GM19468 (cell line): ENCODE measurements around the gene CAVIN3.

Source experiments
- ATAC-seq: cut with Tn5 transposase; IDR thresholded peaks from one replicate; pipeline ENCODE4 v1.9.1; 2021; ENCODE audit warnings: mild to moderate bottlenecking, moderate library complexity, moderate number of reproducible peaks; ENCODE audit not compliant: unreplicated experiment; ENCODE audit errors: extremely low read depth

CAVIN3 gene

DNA sequence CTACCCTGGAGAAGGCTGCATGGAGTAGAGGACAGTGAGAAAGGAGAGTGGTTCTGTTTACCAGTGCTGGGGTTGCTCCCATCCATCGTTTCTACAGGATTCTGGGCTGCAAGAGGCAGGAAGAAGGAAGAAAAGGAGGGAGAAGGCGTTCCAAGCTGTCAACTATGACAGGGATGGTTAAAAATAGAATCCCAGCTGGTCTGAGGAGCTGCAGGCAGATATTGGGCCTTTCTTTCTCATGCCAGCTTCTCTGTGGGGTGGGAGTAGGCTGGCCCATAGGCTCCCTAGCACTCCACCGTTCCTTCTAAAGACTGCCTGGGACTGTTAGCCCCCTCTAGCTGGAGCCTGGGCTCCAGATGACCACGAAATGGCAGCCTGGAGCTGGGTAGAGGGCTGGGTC, 47.1 kb downstream of the CAVIN3 start:
- ATAC-seq = no peak

DNA sequence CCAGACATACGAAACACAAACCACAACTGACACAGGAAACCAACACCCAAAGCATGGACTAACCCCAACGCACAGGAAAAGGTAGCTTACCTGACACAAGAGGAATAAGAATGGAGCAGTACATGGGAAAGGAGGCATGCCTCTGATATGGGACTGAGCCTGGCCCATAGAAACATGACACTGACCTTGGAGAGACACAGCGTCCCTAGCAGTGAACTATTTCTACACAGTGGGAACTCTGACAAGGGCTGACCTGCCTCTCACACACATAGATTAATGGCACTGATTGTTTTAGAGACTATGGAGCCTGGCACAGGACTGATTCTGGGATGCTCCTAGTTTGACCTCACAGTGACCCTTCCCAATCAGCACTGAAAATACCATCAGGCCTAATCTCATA, 48.7 kb downstream of the CAVIN3 start:
- no peak for ATAC-seq

DNA sequence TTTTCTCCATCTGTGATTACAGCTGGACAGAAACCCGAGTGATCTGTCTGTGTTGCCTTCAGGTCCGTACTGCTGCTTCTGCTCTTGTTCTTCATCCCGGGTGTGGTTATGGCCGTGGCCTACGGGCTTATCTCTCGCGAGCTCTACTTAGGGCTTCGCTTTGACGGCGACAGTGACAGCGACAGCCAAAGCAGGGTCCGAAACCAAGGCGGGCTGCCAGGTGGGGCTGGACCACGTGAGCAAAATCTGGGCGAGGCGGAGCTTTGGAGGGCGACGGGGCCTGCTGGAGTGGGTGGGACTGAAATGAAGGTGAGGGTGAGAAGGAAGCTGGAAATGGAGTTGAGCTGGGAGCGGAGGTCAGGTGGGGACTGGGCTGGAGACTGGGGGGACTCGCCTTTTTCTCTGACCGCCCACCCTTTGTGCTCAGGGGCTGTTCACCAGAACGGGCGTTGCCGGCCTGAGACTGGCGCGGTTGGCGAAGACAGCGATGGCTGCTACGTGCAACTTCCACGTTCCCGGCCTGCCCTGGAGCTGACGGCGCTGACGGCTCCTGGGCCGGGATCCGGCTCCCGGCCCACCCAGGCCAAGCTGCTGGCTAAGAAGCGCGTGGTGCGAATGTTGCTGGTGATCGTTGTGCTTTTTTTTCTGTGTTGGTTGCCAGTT, 49.6 kb downstream of the CAVIN3 start:
- ATAC-seq = no peak

DNA sequence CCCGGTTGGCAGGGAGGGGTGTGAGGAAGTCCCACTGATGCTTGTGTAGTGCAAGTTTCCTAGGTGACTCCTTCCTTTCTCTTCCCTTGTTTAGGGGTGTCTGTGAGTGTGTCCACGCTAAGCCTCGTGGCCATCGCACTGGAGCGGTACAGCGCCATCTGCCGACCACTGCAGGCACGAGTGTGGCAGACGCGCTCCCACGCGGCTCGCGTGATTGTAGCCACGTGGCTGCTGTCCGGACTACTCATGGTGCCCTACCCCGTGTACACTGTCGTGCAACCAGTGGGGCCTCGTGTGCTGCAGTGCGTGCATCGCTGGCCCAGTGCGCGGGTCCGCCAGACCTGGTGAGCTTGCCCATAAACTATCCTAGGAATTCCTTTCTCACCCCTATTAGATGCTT, 50.3 kb downstream of the CAVIN3 start:
- no peak for ATAC-seq
